Natural killer cell (primary cell): ENCODE results near the gene ZNF664. TPM values are rescaled to one million over a fixed set of nuclear protein-coding genes. Genes with fewer than 3 reads are reported as not detected.
A peak's percentile ranks its signal among the peaks of the same experiment; 100 is the strongest.

Source experiments
- ATAC-seq, 3 donors: fragments of 150-1000 bp in 2 of 3; fragments of 200-7000 bp in 1 of 3; cut with Tn5 transposase; 1 replicate in 1 of 3; 2 replicates in 2 of 3; pipeline ENCODE4 v1.10.0; 2021; ENCODE audit warnings: mild to moderate bottlenecking in 2 of 3, moderate library complexity in 2 of 3
- DNase-seq, 2 donors: peaks; one replicate each; pipeline versions ENCODE4 v3.0.0 to v3.0.0-alpha.2; 2013 to 2021; ENCODE audit warnings: mixed read lengths in 1 of 2
- H3K27ac ChIP-seq: one replicate; pipeline ENCODE4 v1.5.1; 2013; ENCODE audit warnings: mild to moderate bottlenecking, low read length
- H3K27me3 ChIP-seq: one replicate; pipeline ENCODE4 v1.6.1; 2013; ENCODE audit warnings: low read length; ENCODE audit not compliant: control insufficient read depth, insufficient read depth
- H3K36me3 ChIP-seq: one replicate; pipeline ENCODE4 v1.6.1; 2013; ENCODE audit warnings: low read length; ENCODE audit not compliant: control insufficient read depth, insufficient read depth
- H3K4me1 ChIP-seq: one replicate; pipeline ENCODE4 v1.6.1; 2013; ENCODE audit warnings: low read length; ENCODE audit not compliant: control insufficient read depth, insufficient read depth
- H3K4me3 ChIP-seq: one replicate; pipeline ENCODE4 v1.5.1; 2013; ENCODE audit warnings: low read length
- H3K9me3 ChIP-seq: one replicate; pipeline ENCODE4 v1.6.1; 2013; ENCODE audit warnings: low read length; ENCODE audit not compliant: control insufficient read depth, insufficient read depth
- H3K27ac Mint-ChIP-seq, 2 donors: one replicate each; pipeline ENCODE4 v1.8.0; 2022; ENCODE audit warnings: mild to moderate bottlenecking in 2 of 2, mixed read lengths in 2 of 2, moderate library complexity in 1 of 2
- H3K27me3 Mint-ChIP-seq, 2 donors: one replicate each; pipeline ENCODE4 v1.8.0; 2022; ENCODE audit warnings: low read depth in 2 of 2, mixed read lengths in 2 of 2
- H3K36me3 Mint-ChIP-seq: one replicate; pipeline ENCODE4 v1.8.0; 2022; ENCODE audit warnings: mixed read lengths
- H3K4me1 Mint-ChIP-seq, 2 donors: one replicate each; pipeline ENCODE4 v1.8.0; 2022; ENCODE audit warnings: mixed read lengths in 2 of 2
- H3K4me3 Mint-ChIP-seq: one replicate; pipeline ENCODE4 v1.8.0; 2022; ENCODE audit warnings: mild to moderate bottlenecking, moderate library complexity, mixed read lengths
- H3K9me3 Mint-ChIP-seq, 2 donors: one replicate each; pipeline ENCODE4 v1.8.0; 2022; ENCODE audit warnings: mixed read lengths in 2 of 2
- CTCF ChIP-seq: fragments of 200-600 bp; IDR thresholded peaks from one replicate; pipeline ENCODE4 v1.8.0; 2022; ENCODE audit warnings: antibody characterized with exemption
- WGBS: methylation state at CpG from one replicate; pipeline ENCODE4 v1.1.7; 2013; ENCODE audit warnings: missing lambda C conversion rate; ENCODE audit not compliant: insufficient coverage; 5-methylcytosine and 5-hydroxymethylcytosine counted together
- intact Hi-C: fragments of 100-400 bp; cut with micrococcal nuclease; formaldehyde crosslinking; loops from one replicate; pipeline ENCODE4 v1.14.2; 2022
- total RNA-seq, 4 donors: library from RNA; stranded (reverse); fragments of 120-200 nt in 1 of 4; gene quantifications; one replicate each; pipeline versions ENCODE4 v1.2.3 to v1.2.4, GENCODE V29; 2013 to 2022

ZNF664 gene
- total RNA-seq, 3 donors from 2014 or later (not counting 1 experiment from before 2014, with no cell fraction given), result 36.0 to 47.3 (median 46.9) TPM

- Mint-ChIP-seq H3K27me3 (no peaks in the 10 kb centered on the region), H3K9me3 (no peaks in the 10 kb centered on the region), H3K4me3 (peak overlapping the region; percentile 94), H3K36me3 (no peaks in the 10 kb centered on the region), H3K27ac (peak overlapping the region; percentile 85 to 93), H3K4me1 (peaks cover 38 to 39% of the 10 kb centered on the region in 2 donors)
- peaks cover 3% of the 10 kb centered on the region for H3K36me3 ChIP-seq
- no peaks in the 10 kb centered on the region for H3K9me3 ChIP-seq
- peak overlapping the region; percentile 60 for H3K4me3 ChIP-seq
- WGBS, result under 1% methylated on average over 55 of the region's 55 CpGs
- DNase-seq, result peak; percentile 21 to 67
- peak overlapping the region; percentile 59 for H3K27ac ChIP-seq
- TF ChIP-seq CTCF, result no peak
- no peaks in the 10 kb centered on the region for H3K27me3 ChIP-seq
- intact Hi-C loops, result loop anchor here (2.0 to 5.0 kb wide), 2 partner anchors 23 to 35 kb away; no protein-coding TSS in a partner anchor
- ATAC-seq, result no peak
- peaks cover 11% of the 10 kb centered on the region for H3K4me1 ChIP-seq
These were observed 1.1 kb upstream of the ZNF664 start for GRCh38 chr12:123971770-123972456.

GRCh38 chr12:123973552-123974341 lies 732 bp downstream of the ZNF664 start:
- Histone ChIP-seq H3K36me3 (peaks cover 9% of the 10 kb centered on the region), H3K27ac (peak overlapping the region; percentile 4), H3K4me1 (peaks cover 11% of the 10 kb centered on the region), H3K4me3 (peak overlapping the region; percentile 51), H3K27me3 (no peaks in the 10 kb centered on the region), H3K9me3 (no peaks in the 10 kb centered on the region)
- Mint-ChIP-seq H3K36me3 (no peaks in the 10 kb centered on the region), H3K4me1 (peaks cover 36 to 39% of the 10 kb centered on the region in 2 donors), H3K27ac (peak overlapping the region; percentile 88 to 93), H3K4me3 (peak overlapping the region; percentile 96), H3K9me3 (no peaks in the 10 kb centered on the region), H3K27me3 (no peaks in the 10 kb centered on the region)
- intact Hi-C loops, result loop anchor here (2.0 to 5.0 kb wide), 2 partner anchors 21 to 36 kb away; no protein-coding TSS in a partner anchor
- peak; percentile 36 to 48 for DNase-seq
- ATAC-seq, result peak in 1 of 3 donors; percentile 4
- no peak for TF ChIP-seq CTCF
- 3% methylated on average over 69 of the region's 69 CpGs for WGBS

GRCh38 chr12:123976227-123976826 lies 3.3 kb downstream of the ZNF664 start:
- no peaks in the 10 kb centered on the region for H3K9me3 ChIP-seq
- H3K36me3 ChIP-seq, result peaks cover 9% of the 10 kb centered on the region
- ATAC-seq, result no peak
- H3K4me1 Mint-ChIP-seq, result peaks cover 18 to 28% of the 10 kb centered on the region in 2 donors
- H3K9me3 Mint-ChIP-seq, result no peaks in the 10 kb centered on the region
- no peak overlapping the region for H3K4me3 Mint-ChIP-seq
- intact Hi-C loops, result no loop called here
- H3K27me3 Mint-ChIP-seq, result no peaks in the 10 kb centered on the region
- no peak overlapping the region for H3K4me3 ChIP-seq
- H3K27ac ChIP-seq, result no peak overlapping the region
- DNase-seq, result no peak
- H3K27me3 ChIP-seq, result no peaks in the 10 kb centered on the region
- H3K36me3 Mint-ChIP-seq, result no peaks in the 10 kb centered on the region
- no peak for TF ChIP-seq CTCF
- 95% methylated on average over 7 of the region's 7 CpGs for WGBS
- peaks cover 11% of the 10 kb centered on the region for H3K4me1 ChIP-seq
- H3K27ac Mint-ChIP-seq, result peak overlapping the region in 1 of 2 donors; percentile 27
